HL-60 (cell line): ENCODE measurements around the gene ATAD2B.

Experiments
- CTCF ChIP-seq: IDR thresholded peaks from one replicate; pipeline ENCODE4 v1.5.1; 2011; ENCODE audit warnings: low read length, control low read depth, inconsistent platforms; ENCODE audit not compliant: insufficient read depth
- REST ChIP-seq: IDR thresholded peaks from 2 replicates; pipeline ENCODE4 v1.6.1; 2012; ENCODE audit warnings: low read depth; ENCODE audit not compliant: insufficient replicate concordance

- TF ChIP-seq CTCF (no peak), REST (no peak)
These were observed 26.2 kb downstream of the ATAD2B start for GRCh38 chr2:23900541-23901322.
